ENCODE measurements around the gene SNHG17.
"Not testable (repeated sequence)": the region's sequence is repeated elsewhere in the genome, so short reads cannot be mapped to it uniquely, and the experiment has no call there.

SNHG17 gene

DNA sequence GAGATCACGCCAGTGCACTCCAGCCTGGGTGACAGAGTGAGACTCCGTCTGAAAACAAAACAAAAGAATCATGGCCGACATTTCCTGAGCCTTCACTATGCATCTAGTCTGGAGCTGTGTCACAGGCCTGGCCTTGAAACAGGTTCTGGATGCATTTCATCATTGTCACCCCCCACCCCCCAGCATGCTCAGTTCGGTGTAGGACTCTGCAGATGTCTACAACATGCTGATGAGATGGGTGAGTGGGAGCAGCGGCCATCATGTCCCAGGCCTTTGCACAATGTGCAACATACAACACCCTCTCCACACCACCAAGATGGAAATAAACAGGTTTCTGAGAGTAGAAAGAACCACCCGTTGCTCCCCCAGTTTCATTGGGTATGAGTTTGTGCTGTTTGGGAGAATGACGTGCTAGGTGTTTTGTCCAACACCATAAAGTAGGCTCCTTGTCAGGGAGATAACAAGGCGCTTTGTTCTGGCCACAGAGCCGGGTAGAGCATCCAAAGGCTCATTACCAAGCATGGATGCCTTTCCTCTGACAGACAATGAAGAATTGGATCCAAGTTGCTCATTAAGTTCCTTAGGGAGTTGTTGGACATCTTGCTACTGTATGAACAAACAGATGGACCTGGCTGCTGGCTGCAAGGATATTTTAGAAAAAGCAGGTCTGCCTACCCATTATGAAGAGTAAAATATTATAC is 22.1 kb downstream of the SNHG17 start:
- DNase-seq (ENCODE audit: low spot score): no peak
- Histone ChIP-seq H2BK120ac (ENCODE audit: low read depth, low read length) (no peak overlapping the region), H3K23ac (ENCODE audit: low read depth, low read length, poor library complexity) (no peak overlapping the region), H3K4me1 (ENCODE audit: control insufficient read depth in 2 of 2, insufficient read depth in 1 of 2, low read depth in 1 of 2, low read length in 2 of 2) (no peaks in the 10 kb centered on the region), H4K8ac (ENCODE audit: low read depth, low read length) (no peak overlapping the region), H4K91ac (ENCODE audit: low read depth, low read length, poor library complexity) (no peak overlapping the region), H3K27me3 (ENCODE audit: control insufficient read depth in 3 of 3, insufficient read depth in 3 of 3, low read depth in 1 of 3, low read length in 3 of 3) (no peaks in the 10 kb centered on the region), H3K9me3 (replicated peaks in 1 of 2; ENCODE audit: control insufficient read depth in 2 of 2, insufficient read depth in 1 of 2, low read depth in 1 of 2, low read length in 2 of 2) (no peaks in the 10 kb centered on the region), H3K14ac (ENCODE audit: low read length) (no peak overlapping the region), H3K18ac (ENCODE audit: low read length) (no peak overlapping the region), H2AFZ (ENCODE audit: low read length) (no peak overlapping the region), H2BK5ac (ENCODE audit: low read length) (no peak overlapping the region), H2AK5ac (ENCODE audit: low read depth, low read length) (no peak overlapping the region), H3K4me3 (ENCODE audit: low read length in 2 of 2) (no peak overlapping the region), H3K27ac (replicated peaks; ENCODE audit: low read length) (no peak overlapping the region), H3K36me3 (replicated peaks in 1 of 2; ENCODE audit: control insufficient read depth in 2 of 2, insufficient read depth in 2 of 2, low read length in 2 of 2) (peaks cover 8 to 64% of the 10 kb centered on the region in 2 donors), H2BK15ac (ENCODE audit: low read length) (no peak overlapping the region), H2BK12ac (ENCODE audit: low read length) (no peak overlapping the region), H3K4ac (ENCODE audit: low read length) (no peak overlapping the region), H3K9ac (ENCODE audit: low read depth, low read length, poor library complexity) (no peak overlapping the region), H3K4me2 (ENCODE audit: insufficient read depth, low read length, poor library complexity, severe bottlenecking) (no peak overlapping the region), H3K79me1 (ENCODE audit: low read depth, low read length) (no peaks in the 10 kb centered on the region)
- WGBS, 2 donors (ENCODE audit: extremely low coverage in 2 of 2, insufficient read length in 2 of 2, insufficient replicate concordance in 1 of 2): no CpG with 5 or more reads among the region's 9 CpGs

DNA sequence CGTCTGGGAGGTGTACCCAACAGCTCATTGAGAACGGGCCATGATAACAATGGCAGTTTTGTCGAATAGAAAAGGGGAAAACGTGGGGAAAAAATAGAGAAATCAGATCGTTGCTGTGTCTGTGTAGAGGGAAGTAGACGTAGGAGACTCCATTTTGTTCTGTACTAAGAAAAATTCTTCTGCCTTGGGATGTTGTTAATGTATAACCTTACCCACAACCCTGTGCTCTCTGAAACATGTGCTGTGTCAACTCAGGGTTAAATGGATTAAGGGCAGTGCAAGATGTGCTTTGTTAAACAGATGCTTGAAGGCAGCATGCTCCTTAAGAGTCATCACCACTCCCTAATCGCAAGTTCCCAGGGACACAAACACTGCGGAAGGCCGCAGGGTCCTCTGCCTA is 27.3 kb downstream of the SNHG17 start:
- H3K23ac ChIP-seq (ENCODE audit: low read depth, low read length, poor library complexity); H2BK12ac ChIP-seq (ENCODE audit: low read length); H2BK120ac ChIP-seq (ENCODE audit: low read depth, low read length); H3K9ac ChIP-seq (ENCODE audit: low read depth, low read length, poor library complexity); H3K27me3 ChIP-seq (ENCODE audit: control insufficient read depth in 3 of 3, insufficient read depth in 3 of 3, low read depth in 1 of 3, low read length in 3 of 3); H4K8ac ChIP-seq (ENCODE audit: low read depth, low read length); H4K91ac ChIP-seq (ENCODE audit: low read depth, low read length, poor library complexity); DNase-seq (ENCODE audit: low spot score); H3K4me2 ChIP-seq (ENCODE audit: insufficient read depth, low read length, poor library complexity, severe bottlenecking); H2AFZ ChIP-seq (ENCODE audit: low read length); H3K4me3 ChIP-seq (ENCODE audit: low read length in 2 of 2); H3K18ac ChIP-seq (ENCODE audit: low read length); H3K79me1 ChIP-seq (ENCODE audit: low read depth, low read length); H3K14ac ChIP-seq (ENCODE audit: low read length); H3K27ac ChIP-seq (replicated peaks; ENCODE audit: low read length); H2BK5ac ChIP-seq (ENCODE audit: low read length); H3K4ac ChIP-seq (ENCODE audit: low read length); H2AK5ac ChIP-seq (ENCODE audit: low read depth, low read length); H3K4me1 ChIP-seq (ENCODE audit: control insufficient read depth in 2 of 2, insufficient read depth in 1 of 2, low read depth in 1 of 2, low read length in 2 of 2); H2BK15ac ChIP-seq (ENCODE audit: low read length): not testable (repeated sequence)
- Histone ChIP-seq H3K9me3 (replicated peaks in 1 of 2; ENCODE audit: control insufficient read depth in 2 of 2, insufficient read depth in 1 of 2, low read depth in 1 of 2, low read length in 2 of 2) (peaks cover 3 to 12% of the 10 kb centered on the region in 2 donors), H3K36me3 (replicated peaks in 1 of 2; ENCODE audit: control insufficient read depth in 2 of 2, insufficient read depth in 2 of 2, low read length in 2 of 2) (peaks cover 3 to 20% of the 10 kb centered on the region in 2 donors)
- WGBS, 2 donors (ENCODE audit: extremely low coverage in 2 of 2, insufficient read length in 2 of 2, insufficient replicate concordance in 1 of 2): no CpG with 5 or more reads among the region's 9 CpGs

DNA sequence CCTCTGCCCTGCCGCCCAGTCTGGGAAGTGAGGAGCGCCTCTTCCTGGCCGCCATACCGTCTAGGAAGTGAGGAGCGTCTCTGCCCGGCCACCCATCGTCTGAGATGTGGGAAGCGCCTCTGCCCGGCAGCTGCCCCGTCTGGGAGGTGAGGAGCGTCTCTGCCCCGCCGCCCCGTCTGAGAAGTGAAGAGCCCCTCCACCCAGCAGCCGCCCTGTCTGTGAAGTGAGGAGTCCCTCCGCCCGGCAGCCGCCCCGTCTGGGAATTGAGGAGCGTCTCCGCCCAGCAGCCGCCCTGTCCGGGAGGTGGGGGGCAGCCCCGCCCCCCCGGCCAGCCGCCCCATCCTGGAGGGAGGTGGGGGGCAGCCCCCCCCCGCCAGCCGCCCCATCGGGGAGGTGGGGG is 27.8 kb downstream of the SNHG17 start:
- no CpG with 5 or more reads among the region's 29 CpGs for WGBS, 2 donors (ENCODE audit: extremely low coverage in 2 of 2, insufficient read length in 2 of 2, insufficient replicate concordance in 1 of 2)
- Histone ChIP-seq H3K4me3 (ENCODE audit: low read length in 2 of 2) (no peak overlapping the region), H3K9me3 (replicated peaks in 1 of 2; ENCODE audit: control insufficient read depth in 2 of 2, insufficient read depth in 1 of 2, low read depth in 1 of 2, low read length in 2 of 2) (peaks cover 3 to 12% of the 10 kb centered on the region in 2 donors), H3K14ac (ENCODE audit: low read length) (no peak overlapping the region), H3K23ac (ENCODE audit: low read depth, low read length, poor library complexity) (no peak overlapping the region), H3K27ac (replicated peaks; ENCODE audit: low read length) (no peak overlapping the region), H3K4ac (ENCODE audit: low read length) (no peak overlapping the region), H3K36me3 (replicated peaks in 1 of 2; ENCODE audit: control insufficient read depth in 2 of 2, insufficient read depth in 2 of 2, low read length in 2 of 2) (peaks cover 2 to 15% of the 10 kb centered on the region in 2 donors), H2BK12ac (ENCODE audit: low read length) (no peak overlapping the region), H3K18ac (ENCODE audit: low read length) (no peak overlapping the region), H4K91ac (ENCODE audit: low read depth, low read length, poor library complexity) (no peak overlapping the region), H3K27me3 (ENCODE audit: control insufficient read depth in 3 of 3, insufficient read depth in 3 of 3, low read depth in 1 of 3, low read length in 3 of 3) (no peaks in the 10 kb centered on the region), H4K8ac (ENCODE audit: low read depth, low read length) (no peak overlapping the region), H2BK15ac (ENCODE audit: low read length) (no peak overlapping the region), H2AFZ (ENCODE audit: low read length) (no peak overlapping the region), H3K9ac (ENCODE audit: low read depth, low read length, poor library complexity) (no peak overlapping the region), H2BK5ac (ENCODE audit: low read length) (no peak overlapping the region), H3K79me1 (ENCODE audit: low read depth, low read length) (no peaks in the 10 kb centered on the region), H2BK120ac (ENCODE audit: low read depth, low read length) (no peak overlapping the region), H2AK5ac (ENCODE audit: low read depth, low read length) (no peak overlapping the region), H3K4me1 (ENCODE audit: control insufficient read depth in 2 of 2, insufficient read depth in 1 of 2, low read depth in 1 of 2, low read length in 2 of 2) (no peaks in the 10 kb centered on the region), H3K4me2 (ENCODE audit: insufficient read depth, low read length, poor library complexity, severe bottlenecking) (no peak overlapping the region)
- DNase-seq (ENCODE audit: low spot score): no peak

DNA sequence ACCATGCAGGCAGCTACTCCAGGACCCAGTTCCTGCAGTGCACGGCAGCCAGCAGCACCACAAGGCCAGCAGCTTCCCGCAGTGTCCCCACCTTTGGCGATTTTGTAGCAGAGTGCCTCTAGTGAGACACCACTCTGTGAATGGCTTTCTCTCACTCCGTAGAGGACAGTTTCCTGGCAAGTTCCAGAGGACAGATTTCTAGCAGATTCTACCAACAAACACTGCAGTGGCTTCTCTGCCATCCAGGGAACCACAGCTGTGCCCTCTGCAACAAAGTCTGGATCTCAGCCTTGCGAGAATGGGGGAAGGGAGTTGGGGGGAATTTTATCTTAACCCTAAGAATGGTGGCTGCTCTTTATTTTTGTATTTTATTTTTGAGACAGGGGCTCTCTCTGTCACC is 28.7 kb downstream of the SNHG17 start:
- H2AK5ac ChIP-seq (ENCODE audit: low read depth, low read length): no peak overlapping the region
- H3K14ac ChIP-seq (ENCODE audit: low read length): no peak overlapping the region
- H3K9ac ChIP-seq (ENCODE audit: low read depth, low read length, poor library complexity): no peak overlapping the region
- no peak overlapping the region for H2BK5ac ChIP-seq (ENCODE audit: low read length)
- no peak overlapping the region for H2AFZ ChIP-seq (ENCODE audit: low read length)
- H3K18ac ChIP-seq (ENCODE audit: low read length): no peak overlapping the region
- H4K91ac ChIP-seq (ENCODE audit: low read depth, low read length, poor library complexity): no peak overlapping the region
- no peak overlapping the region for H2BK15ac ChIP-seq (ENCODE audit: low read length)
- no peaks in the 10 kb centered on the region for H3K4me1 ChIP-seq (ENCODE audit: control insufficient read depth in 2 of 2, insufficient read depth in 1 of 2, low read depth in 1 of 2, low read length in 2 of 2)
- H2BK120ac ChIP-seq (ENCODE audit: low read depth, low read length): no peak overlapping the region
- H4K8ac ChIP-seq (ENCODE audit: low read depth, low read length): no peak overlapping the region
- H3K4me2 ChIP-seq (ENCODE audit: insufficient read depth, low read length, poor library complexity, severe bottlenecking): no peak overlapping the region
- H3K27ac ChIP-seq (replicated peaks; ENCODE audit: low read length): no peak overlapping the region
- H2BK12ac ChIP-seq (ENCODE audit: low read length): no peak overlapping the region
- peaks cover 2 to 8% of the 10 kb centered on the region in 2 donors for H3K36me3 ChIP-seq (replicated peaks in 1 of 2; ENCODE audit: control insufficient read depth in 2 of 2, insufficient read depth in 2 of 2, low read length in 2 of 2)
- WGBS, 2 donors (ENCODE audit: extremely low coverage in 2 of 2, insufficient read length in 2 of 2, insufficient replicate concordance in 1 of 2): no CpG with 5 or more reads among the region's 5 CpGs
- no peaks in the 10 kb centered on the region for H3K79me1 ChIP-seq (ENCODE audit: low read depth, low read length)
- H3K27me3 ChIP-seq (ENCODE audit: control insufficient read depth in 3 of 3, insufficient read depth in 3 of 3, low read depth in 1 of 3, low read length in 3 of 3): no peaks in the 10 kb centered on the region
- H3K9me3 ChIP-seq (replicated peaks in 1 of 2; ENCODE audit: control insufficient read depth in 2 of 2, insufficient read depth in 1 of 2, low read depth in 1 of 2, low read length in 2 of 2): peaks cover 3 to 12% of the 10 kb centered on the region in 2 donors
- H3K23ac ChIP-seq (ENCODE audit: low read depth, low read length, poor library complexity): no peak overlapping the region
- no peak overlapping the region for H3K4ac ChIP-seq (ENCODE audit: low read length)
- no peak overlapping the region for H3K4me3 ChIP-seq (ENCODE audit: low read length in 2 of 2)
- DNase-seq (ENCODE audit: low spot score): no peak

All from neuronal stem cell (in vitro differentiated cells).